GM23338 (cell line): ENCODE measurements around the gene IGFLR1. TPM values are rescaled to one million over a fixed set of nuclear protein-coding genes. Genes with fewer than 3 reads are reported as not detected.

ENCODE experiments used
- ATAC-seq: fragments of 200-7000 bp; cut with Tn5 transposase; 3 replicates; pipeline ENCODE4 v1.9.1; 2020
- DNase-seq: peaks from one replicate; pipeline ENCODE4 v3.0.0-alpha.2; 2015; ENCODE audit warnings: low spot score
- H2AFZ ChIP-seq: fragments of 200-600 bp; sonication (generic); 2 replicates; pipeline ENCODE4 v1.8.0; 2016; ENCODE audit warnings: antibody characterized with exemption, mild to moderate bottlenecking, moderate library complexity
- H3F3A ChIP-seq: fragments of 200-600 bp; sonication (generic); replicated peaks from 2 replicates; pipeline ENCODE4 v1.8.0; 2017; ENCODE audit warnings: antibody characterized with exemption, mixed run types, low read depth
- H3K27ac ChIP-seq: fragments of 200-600 bp; sonication (generic); 2 replicates; pipeline ENCODE4 v1.6.1; 2016; ENCODE audit warnings: low read depth
- H3K27me3 ChIP-seq: fragments of 200-600 bp; sonication (generic); 2 replicates; pipeline ENCODE4 v1.8.0; 2016; ENCODE audit warnings: mild to moderate bottlenecking, mixed run types, moderate library complexity; ENCODE audit not compliant: insufficient read depth
- H3K36me3 ChIP-seq: fragments of 200-600 bp; sonication (generic); 2 replicates; pipeline ENCODE4 v1.8.0; 2016; ENCODE audit warnings: mild to moderate bottlenecking; ENCODE audit not compliant: insufficient read depth
- H3K4me1 ChIP-seq: fragments of 200-600 bp; sonication (generic); 2 replicates; pipeline ENCODE4 v1.8.0; 2016; ENCODE audit warnings: mild to moderate bottlenecking, moderate library complexity; ENCODE audit not compliant: insufficient read depth
- H3K4me2 ChIP-seq: fragments of 200-600 bp; sonication (generic); 2 replicates; pipeline ENCODE4 v1.7.1; 2017; ENCODE audit warnings: mixed run types
- H3K4me3 ChIP-seq: fragments of 200-600 bp; sonication (generic); 2 replicates; pipeline ENCODE4 v1.6.1; 2016; ENCODE audit warnings: mixed run types
- H3K79me2 ChIP-seq: fragments of 200-600 bp; sonication (generic); replicated peaks from 2 replicates; pipeline ENCODE4 v1.8.0; 2017; ENCODE audit warnings: mild to moderate bottlenecking; ENCODE audit not compliant: insufficient read depth
- H3K9me2 ChIP-seq: fragments of 200-600 bp; sonication (generic); 2 replicates; pipeline ENCODE4 v1.8.0; 2017; ENCODE audit not compliant: insufficient read depth
- H4K20me1 ChIP-seq: fragments of 200-600 bp; sonication (generic); replicated peaks from 2 replicates; pipeline ENCODE4 v1.8.0; 2017; ENCODE audit warnings: mild to moderate bottlenecking; ENCODE audit not compliant: insufficient read depth
- H3K27ac Mint-ChIP-seq: 2 replicates; pipeline ENCODE4 v1.8.0; 2020; ENCODE audit warnings: inconsistent platforms, mild to moderate bottlenecking, moderate library complexity, mixed read lengths
- H3K27me3 Mint-ChIP-seq: 3 replicates; pipeline ENCODE4 v1.8.0; 2022; ENCODE audit warnings: low read depth, mild to moderate bottlenecking, moderate library complexity, mixed read lengths, inconsistent platforms; ENCODE audit not compliant: insufficient read depth, poor library complexity
- H3K36me3 Mint-ChIP-seq: 3 replicates; pipeline ENCODE4 v1.8.0; 2021; ENCODE audit warnings: low read depth, mild to moderate bottlenecking, inconsistent platforms, moderate library complexity, mixed read lengths
- H3K4me1 Mint-ChIP-seq: 3 replicates; pipeline ENCODE4 v1.8.0; 2020; ENCODE audit warnings: mild to moderate bottlenecking, inconsistent platforms, mixed read lengths
- H3K4me3 Mint-ChIP-seq: 3 replicates; pipeline ENCODE4 v1.8.0; 2021; ENCODE audit warnings: moderate library complexity, mild to moderate bottlenecking, inconsistent platforms, mixed read lengths
- H3K9me3 Mint-ChIP-seq: 3 replicates; pipeline ENCODE4 v1.8.0; 2020; ENCODE audit warnings: moderate library complexity, mild to moderate bottlenecking, inconsistent platforms, mixed read lengths
- CREB1 ChIP-seq: fragments of 250-450 bp; sonication (Bioruptor Pico); IDR thresholded peaks from 2 replicates; pipeline ENCODE4 v1.5.0; 2020; ENCODE audit warnings: low read depth, mild to moderate bottlenecking, moderate library complexity
- CTCF ChIP-seq, 2 experiments: fragments of 200-600 bp in 1 of 2; sonication (generic) in 1 of 2; conservative IDR thresholded peaks; 2 replicates each; pipeline versions ENCODE4 v1.5.1 to v1.6.1; 2016 to 2017; ENCODE audit warnings: antibody characterized with exemption in 2 of 2, low read depth in 2 of 2, mild to moderate bottlenecking in 2 of 2, moderate library complexity in 1 of 2
- JUNB ChIP-seq: IDR thresholded peaks from one replicate; pipeline ENCODE4 v1.6.1; 2016; ENCODE audit warnings: antibody characterized with exemption; ENCODE audit not compliant: unreplicated experiment
- NANOG ChIP-seq: IDR thresholded peaks from 2 replicates; pipeline ENCODE4 v1.6.1; 2016; ENCODE audit warnings: antibody characterized with exemption, borderline replicate concordance
- POLR2AphosphoS5 ChIP-seq: IDR thresholded peaks from 2 replicates; pipeline ENCODE4 v1.6.1; 2016; ENCODE audit warnings: antibody characterized with exemption, low read depth
- REST ChIP-seq: IDR thresholded peaks from one replicate; pipeline ENCODE4 v1.6.1; 2018; ENCODE audit warnings: antibody characterized with exemption; ENCODE audit not compliant: unreplicated experiment
- STAT1 ChIP-seq: IDR thresholded peaks from one replicate; pipeline ENCODE4 v1.6.1; 2016; ENCODE audit warnings: antibody characterized with exemption; ENCODE audit not compliant: unreplicated experiment
- ZNF114 ChIP-seq: fragments of 250-450 bp; sonication (Bioruptor Pico); IDR thresholded peaks from 2 replicates; pipeline ENCODE4 v1.5.0; 2020; ENCODE audit warnings: mild to moderate bottlenecking, moderate library complexity
- ZNF331 ChIP-seq: fragments of 250-450 bp; sonication (Bioruptor Pico); IDR thresholded peaks from 2 replicates; pipeline ENCODE4 v1.5.0; 2020; ENCODE audit warnings: low read depth, mild to moderate bottlenecking, moderate library complexity
- polyA plus RNA-seq: library from polyadenylated mRNA; unstranded; fragments of >200 nt; fragmentation: Nextera tagmentation; extraction: Ambion mirVana; gene quantifications from 2 replicates; pipeline ENCODE4 v1.2.1, GENCODE V29; 2016
- total RNA-seq: library from RNA; depleted of rRNA; stranded (reverse); fragments of >200 nt; shearing (Covaris generic); gene quantifications from 2 replicates; pipeline ENCODE4 v1.2.3, GENCODE V29; 2014

IGFLR1 gene
- total and polyA plus RNA-seq, 2 experiments from 2014 or later, result 14.4 to 17.8 TPM

DNA sequence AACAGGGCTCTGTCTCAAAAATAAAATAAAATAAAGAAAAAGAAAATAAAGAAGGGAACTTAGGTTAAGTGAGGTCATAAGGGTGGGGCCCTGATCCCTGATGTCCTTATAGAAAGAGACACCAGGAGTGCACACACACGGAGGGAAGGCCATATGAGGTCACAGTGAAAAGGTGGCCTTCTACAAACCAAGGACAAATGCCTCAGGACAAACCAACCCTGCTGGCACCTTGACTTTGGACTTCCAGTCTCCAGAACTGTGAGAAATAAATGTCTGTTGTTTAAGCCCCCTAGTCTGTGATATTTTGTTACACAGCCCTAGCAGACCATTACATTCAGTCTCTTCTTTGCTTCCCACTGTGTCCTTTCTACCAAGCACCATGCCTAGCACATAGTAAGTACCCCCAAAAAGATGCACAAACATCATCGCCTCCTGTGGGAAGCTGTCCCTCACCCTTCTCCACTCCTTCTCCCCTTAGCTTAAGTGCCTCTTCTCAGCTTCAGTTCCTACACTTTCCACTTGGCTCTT is 46.3 kb downstream of the IGFLR1 start:
- no peak overlapping the region for H3K4me2 ChIP-seq
- DNase-seq (no peak), ATAC-seq (no peak)
- Mint-ChIP-seq H3K27ac (no peak overlapping the region), H3K4me1 (peaks cover 3% of the 10 kb centered on the region; the same call in 2 of the 3 replicates), H3K4me3 (no peak overlapping the region), H3K9me3 (no peaks in the 10 kb centered on the region), H3K27me3 (no peaks in the 10 kb centered on the region), H3K36me3 (no peaks in the 10 kb centered on the region)
- 0 out of 2 replicates have a peak, but pooled peaks cover 2% of the 10 kb centered on the region for H3F3A ChIP-seq
- TF ChIP-seq CREB1, result no peak
- no peak for TF ChIP-seq ZNF331
- no peak for TF ChIP-seq ZNF114 (CRISPR knock-in tag)
- H3K79me2 ChIP-seq, result no peaks in the 10 kb centered on the region
- H3K4me3 ChIP-seq, result no peak overlapping the region
- H3K9me2 ChIP-seq, result no peaks in the 10 kb centered on the region
- no peaks in the 10 kb centered on the region for H3K36me3 ChIP-seq
- no peaks in the 10 kb centered on the region for H4K20me1 ChIP-seq
- no peaks in the 10 kb centered on the region; the same call in 1 of the 2 replicates for H3K4me1 ChIP-seq
- H3K27ac ChIP-seq, result no peak overlapping the region
- no peaks in the 10 kb centered on the region for H3K27me3 ChIP-seq
- H2AFZ ChIP-seq, result no peak overlapping the region; the same call in 1 of the 2 replicates

DNA sequence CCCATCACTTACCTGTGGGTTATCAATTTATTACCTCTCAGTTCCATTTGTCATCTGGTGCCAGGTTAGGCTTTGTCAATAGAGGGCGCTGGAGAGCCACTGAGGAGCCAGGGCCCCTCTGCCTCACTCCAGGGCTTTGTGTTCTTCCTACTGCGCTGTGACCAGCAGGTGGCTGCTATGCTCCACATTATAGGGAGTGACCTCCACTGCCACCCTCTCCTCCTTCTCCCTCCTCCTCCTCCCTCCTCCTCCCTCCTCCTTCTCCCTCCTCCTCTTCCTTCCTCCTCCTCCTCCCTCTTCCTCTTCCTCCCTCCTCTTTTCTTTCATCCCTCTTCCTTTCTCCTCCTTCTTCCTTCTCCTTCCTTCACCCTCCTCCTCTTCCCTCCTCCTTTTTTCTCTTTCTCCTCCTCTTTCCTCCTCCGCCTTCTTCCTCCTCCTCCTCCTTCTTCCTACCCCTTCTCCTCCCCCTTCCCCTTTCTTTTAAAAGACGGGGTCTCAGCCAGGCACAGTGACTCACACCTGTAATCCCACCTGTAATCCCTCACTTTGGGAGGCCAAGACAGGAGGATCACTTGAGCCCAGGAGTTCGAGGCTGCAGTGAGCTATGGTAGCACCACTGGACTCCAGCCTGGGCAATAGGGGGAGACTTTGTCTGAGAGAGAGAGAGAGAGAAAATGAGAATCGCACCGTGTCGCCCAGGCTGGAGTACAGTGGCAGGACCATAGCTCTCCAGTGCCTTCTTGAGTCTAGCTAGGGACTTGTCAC is 48.2 kb downstream of the IGFLR1 start:
- no peaks in the 10 kb centered on the region for H3K27me3 ChIP-seq
- H3K4me3 ChIP-seq, result no peak overlapping the region
- H2AFZ ChIP-seq, result no peak overlapping the region; the same call in 1 of the 2 replicates
- TF ChIP-seq CTCF (conservative IDR thresholded peaks at IDR 0.05; ENCODE audit: low read depth in 2 of 2), result peak; percentile 93 to 100
- peak; percentile 33 for TF ChIP-seq CREB1
- TF ChIP-seq POLR2AphosphoS5, result no peak
- Mint-ChIP-seq H3K27me3 (no peaks in the 10 kb centered on the region), H3K4me3 (no peak overlapping the region), H3K36me3 (no peaks in the 10 kb centered on the region), H3K4me1 (peaks cover 5% of the 10 kb centered on the region; the same call in 2 of the 3 replicates), H3K9me3 (peaks cover 3% of the 10 kb centered on the region; the same call in 1 of the 3 replicates), H3K27ac (no peak overlapping the region)
- no peaks in the 10 kb centered on the region; the same call in 1 of the 2 replicates for H3K4me1 ChIP-seq
- H3K79me2 ChIP-seq, result no peaks in the 10 kb centered on the region
- peak; percentile 94 for DNase-seq
- H3K27ac ChIP-seq, result no peak overlapping the region
- H3F3A ChIP-seq, result 0 out of 2 replicates have a peak, but pooled peaks cover 2% of the 10 kb centered on the region
- H3K36me3 ChIP-seq, result no peaks in the 10 kb centered on the region
- H4K20me1 ChIP-seq, result no peaks in the 10 kb centered on the region
- peak; percentile 98 for ATAC-seq
- H3K4me2 ChIP-seq, result no peak overlapping the region
- H3K9me2 ChIP-seq, result no peaks in the 10 kb centered on the region

DNA sequence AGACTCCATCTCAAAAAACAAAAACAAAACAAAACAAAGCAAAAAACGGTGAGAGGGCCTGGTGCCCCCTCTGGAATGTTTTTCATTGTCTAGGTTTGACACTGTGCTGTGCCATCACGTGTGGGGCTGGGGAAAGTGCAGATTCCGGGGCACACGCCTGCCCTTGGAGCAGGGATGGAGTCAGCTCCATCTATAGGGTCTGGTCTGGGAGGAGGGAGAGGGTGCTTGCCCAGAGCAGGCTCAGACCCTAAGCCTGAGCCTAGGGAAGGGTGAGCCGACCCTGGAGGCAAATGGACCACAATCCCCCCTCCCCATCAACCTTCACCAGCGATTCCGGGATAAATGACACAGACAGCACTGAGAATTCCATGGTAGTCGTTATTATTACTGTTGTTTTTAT is 48.8 kb downstream of the IGFLR1 start:
- H3K36me3 ChIP-seq, result no peaks in the 10 kb centered on the region
- H3K9me2 ChIP-seq, result no peaks in the 10 kb centered on the region
- Mint-ChIP-seq H3K27ac (no peak overlapping the region), H3K36me3 (no peaks in the 10 kb centered on the region), H3K4me1 (peaks cover 5% of the 10 kb centered on the region; the same call in 2 of the 3 replicates), H3K4me3 (no peak overlapping the region), H3K9me3 (peaks cover 3% of the 10 kb centered on the region; the same call in 1 of the 3 replicates), H3K27me3 (no peaks in the 10 kb centered on the region)
- H3K27ac ChIP-seq, result no peak overlapping the region
- peak overlapping the region; percentile 9; the same call in 1 of the 2 replicates for H2AFZ ChIP-seq
- ATAC-seq (peak; percentile 74), DNase-seq (no peak)
- H3K4me2 ChIP-seq, result 0 out of 2 replicates have a peak overlapping the region, but pooled peaks have one; percentile 48
- H3K79me2 ChIP-seq, result no peaks in the 10 kb centered on the region
- H3F3A ChIP-seq, result 0 out of 2 replicates have a peak, but pooled peaks cover 2% of the 10 kb centered on the region
- no peaks in the 10 kb centered on the region for H3K27me3 ChIP-seq
- H3K4me3 ChIP-seq, result no peak overlapping the region
- H4K20me1 ChIP-seq, result no peaks in the 10 kb centered on the region
- no peaks in the 10 kb centered on the region; the same call in 1 of the 2 replicates for H3K4me1 ChIP-seq
- no peak for TF ChIP-seq CREB1
- no peak for TF ChIP-seq NANOG
- TF ChIP-seq JUNB, result no peak
- TF ChIP-seq ZNF331, result no peak
- no peak for TF ChIP-seq POLR2AphosphoS5
- TF ChIP-seq CTCF (conservative IDR thresholded peaks at IDR 0.05; ENCODE audit: low read depth in 2 of 2), result no peak
- no peak for TF ChIP-seq STAT1
- no peak for TF ChIP-seq REST
